Testis (tissue), 2 donors: Measurements from ENCODE around the gene UFL1.

Experiments
- POLR2A ChIP-seq: fragments of 450-650 bp; IDR thresholded peaks from one replicate; pipeline ENCODE4 v1.6.1; 2017; ENCODE audit warnings: antibody characterized with exemption, mild to moderate bottlenecking, moderate library complexity
- TF ChIP-seq, protein P1 (sequence below), 3 experiments: fragments of 450-650 bp in 2 of 3; fragments of 200-600 bp in 1 of 3; sonication (generic) in 1 of 3; IDR thresholded peaks; one replicate each; pipeline ENCODE4 v1.5.1; 2016 to 2019; ENCODE audit warnings: antibody characterized with exemption in 3 of 3, mild to moderate bottlenecking in 2 of 3, moderate library complexity in 1 of 3

DNA sequence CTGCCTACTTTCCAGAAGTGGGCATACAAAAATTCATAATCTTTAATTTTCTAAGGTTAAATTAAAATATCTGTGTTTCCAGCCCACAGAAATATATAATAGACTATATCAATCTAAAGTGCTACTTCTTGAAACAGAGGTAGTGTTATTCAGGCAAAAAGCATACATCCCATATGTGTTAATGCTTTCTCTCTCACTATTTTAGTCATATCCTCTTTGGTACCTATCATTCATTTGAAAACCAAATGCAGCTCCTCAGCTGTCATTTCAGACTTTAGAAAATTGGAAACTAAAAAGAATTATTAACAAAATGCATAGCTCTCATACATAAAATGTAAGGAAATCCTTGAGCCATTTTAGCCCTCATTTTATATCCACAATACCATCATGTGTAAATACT is 42.2 kb downstream of the UFL1 start:
- TF ChIP-seq, protein P1, sequence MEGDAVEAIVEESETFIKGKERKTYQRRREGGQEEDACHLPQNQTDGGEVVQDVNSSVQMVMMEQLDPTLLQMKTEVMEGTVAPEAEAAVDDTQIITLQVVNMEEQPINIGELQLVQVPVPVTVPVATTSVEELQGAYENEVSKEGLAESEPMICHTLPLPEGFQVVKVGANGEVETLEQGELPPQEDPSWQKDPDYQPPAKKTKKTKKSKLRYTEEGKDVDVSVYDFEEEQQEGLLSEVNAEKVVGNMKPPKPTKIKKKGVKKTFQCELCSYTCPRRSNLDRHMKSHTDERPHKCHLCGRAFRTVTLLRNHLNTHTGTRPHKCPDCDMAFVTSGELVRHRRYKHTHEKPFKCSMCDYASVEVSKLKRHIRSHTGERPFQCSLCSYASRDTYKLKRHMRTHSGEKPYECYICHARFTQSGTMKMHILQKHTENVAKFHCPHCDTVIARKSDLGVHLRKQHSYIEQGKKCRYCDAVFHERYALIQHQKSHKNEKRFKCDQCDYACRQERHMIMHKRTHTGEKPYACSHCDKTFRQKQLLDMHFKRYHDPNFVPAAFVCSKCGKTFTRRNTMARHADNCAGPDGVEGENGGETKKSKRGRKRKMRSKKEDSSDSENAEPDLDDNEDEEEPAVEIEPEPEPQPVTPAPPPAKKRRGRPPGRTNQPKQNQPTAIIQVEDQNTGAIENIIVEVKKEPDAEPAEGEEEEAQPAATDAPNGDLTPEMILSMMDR (IDR thresholded peaks at IDR 0.05) = no peak
- no peak for TF ChIP-seq POLR2A
